Panc1 (cell line): Measurements from ENCODE around the gene LMNTD2. TPM values are rescaled to one million over a fixed set of nuclear protein-coding genes. Genes with fewer than 3 reads are reported as not detected.

Source experiments
- ATAC-seq: fragments of 200-7000 bp; cut with Tn5 transposase; 2 replicates; pipeline ENCODE4 v1.9.1; 2020; ENCODE audit warnings: mild to moderate bottlenecking, moderate library complexity
- BruUV-seq: library from RNA; stranded (reverse); fragments of 400-500 nt; replicated peaks from 2 replicates; lab custom pipeline; 2021; lab: Mats Ljungman, UMichigan
- CTCF ChIA-PET: fragments of 300-600 bp; sonication (Branson Sonifier 250); formaldehyde crosslinking; loops from one replicate; lab custom pipeline; 2022; ENCODE audit warnings: antibody characterized with exemption; lab: Charles Lee
- POLR2A ChIA-PET: fragments of 300-600 bp; sonication (Branson Sonifier 250); formaldehyde crosslinking; loops from one replicate; lab custom pipeline; 2022; ENCODE audit warnings: antibody characterized with exemption; lab: Charles Lee
- DNase-seq: peaks from one replicate; pipeline ENCODE4 v3.0.0-alpha.2; 2010; ENCODE audit warnings: low read depth, low spot score
- H3K27ac ChIP-seq: 2 replicates; pipeline ENCODE4 v1.5.1; 2011; ENCODE audit warnings: mild to moderate bottlenecking, low read length, inconsistent platforms
- H3K27me3 ChIP-seq: fragments of 200-500 bp; sonication (Bioruptor generic); 2 replicates; pipeline ENCODE4 v1.6.0; 2014; ENCODE audit warnings: low read length, inconsistent platforms; ENCODE audit not compliant: control insufficient read depth, insufficient read depth
- H3K36me3 ChIP-seq: fragments of 200-500 bp; sonication (Bioruptor generic); 2 replicates; pipeline ENCODE4 v1.5.1; 2014; ENCODE audit warnings: inconsistent platforms, mild to moderate bottlenecking, low read length, moderate library complexity; ENCODE audit not compliant: control insufficient read depth, insufficient read depth
- H3K4me1 ChIP-seq: 2 replicates; pipeline ENCODE4 v1.5.1; 2011; ENCODE audit warnings: inconsistent platforms, mild to moderate bottlenecking, low read length, moderate library complexity; ENCODE audit not compliant: control insufficient read depth, insufficient read depth
- H3K4me3 ChIP-seq, 2 experiments: 2 replicates each; pipeline ENCODE4 v1.5.1; 2011 to 2012; ENCODE audit warnings: low read depth in 2 of 2, low read length in 2 of 2, mild to moderate bottlenecking in 2 of 2, inconsistent platforms in 1 of 2, moderate library complexity in 1 of 2
- H3K9me3 ChIP-seq: fragments of 200-500 bp; sonication (Bioruptor generic); 2 replicates; pipeline ENCODE4 v1.5.1; 2014; ENCODE audit warnings: low read depth, mild to moderate bottlenecking, inconsistent platforms, low read length, moderate library complexity; ENCODE audit not compliant: control insufficient read depth, insufficient read depth
- CTCF ChIP-seq: fragments of 450-650 bp; IDR thresholded peaks from 2 replicates; pipeline ENCODE4 v1.5.1; 2017; ENCODE audit warnings: mild to moderate bottlenecking
- POLR2AphosphoS5 ChIP-seq: IDR thresholded peaks from 2 replicates; pipeline ENCODE4 v1.6.1; 2012; ENCODE audit warnings: mild to moderate bottlenecking, low read depth, low read length, moderate library complexity
- REST ChIP-seq, 2 experiments: IDR thresholded peaks; 2 replicates each; pipeline ENCODE4 v1.6.1; 2011 to 2012; ENCODE audit warnings: low read depth in 2 of 2, control low read depth in 1 of 2, low read length in 1 of 2, mild to moderate bottlenecking in 1 of 2, moderate library complexity in 1 of 2; ENCODE audit not compliant: insufficient read depth in 1 of 2
- SIN3A ChIP-seq: IDR thresholded peaks from 2 replicates; pipeline ENCODE4 v1.6.1; 2012; ENCODE audit warnings: low read depth, mild to moderate bottlenecking, low read length, moderate library complexity, borderline replicate concordance; ENCODE audit not compliant: insufficient read depth
- TCF7L2 ChIP-seq: IDR thresholded peaks from 2 replicates; pipeline ENCODE4 v1.6.1; 2011; ENCODE audit warnings: mild to moderate bottlenecking, low read depth, low read length, inconsistent platforms
- in situ Hi-C: cut with HindIII; loops from 2 replicates; pipeline ENCODE4 v1.10.0; 2016; ENCODE audit warnings: low sequenced_read_pairs, low pct_unique_long_range_greater_than_20kb
- intact Hi-C: fragments of 100-400 bp; cut with micrococcal nuclease; formaldehyde crosslinking; loops from one replicate; pipeline ENCODE4 v1.10.0; 2022; ENCODE audit not compliant: unreplicated experiment
- total RNA-seq: library from RNA; stranded (reverse); gene quantifications from one replicate; pipeline ENCODE4 v1.2.1, GENCODE V29; 2021; ENCODE audit not compliant: unreplicated experiment

LMNTD2 gene
- total RNA-seq, 1 experiment from 2014 or later = 21.8 TPM

- TF ChIP-seq SIN3A (no peak), POLR2AphosphoS5 (no peak), REST (IDR thresholded peaks at IDR 0.05; ENCODE audit: insufficient read depth in 1 of 2, low read depth in 2 of 2, low read length in 1 of 2) (no peak), TCF7L2 (no peak), CTCF (no peak)
Observed at GRCh38 chr11:605286-606129, 45.0 kb upstream of the LMNTD2 start.

GRCh38 chr11:603154-603553 lies 42.6 kb upstream of the LMNTD2 start:
- H3K27me3 ChIP-seq = no peaks in the 10 kb centered on the region
- DNase-seq (no peak), ATAC-seq (no peak)
- no peaks in the 10 kb centered on the region for H3K4me1 ChIP-seq
- CTCF ChIA-PET = interaction anchor here (0.7 kb wide), 1 partner anchor 73 kb away, joined by 3 read pairs; no protein-coding TSS in a partner anchor
- peaks cover 13% of the 10 kb centered on the region for H3K36me3 ChIP-seq
- H3K9me3 ChIP-seq = no peaks in the 10 kb centered on the region
- POLR2A ChIA-PET = no interaction called here
- TF ChIP-seq SIN3A = no peak
- TF ChIP-seq POLR2AphosphoS5 = no peak
- no peak for TF ChIP-seq CTCF
- no TSS peak for BruUV-seq
- H3K4me3 ChIP-seq = no peak overlapping the region
- H3K27ac ChIP-seq = no peak overlapping the region
- in situ Hi-C loops = no loop called here
- intact Hi-C loops = no loop called here

More at GRCh38 chr11:605286-606129, 45.0 kb upstream of the LMNTD2 start:
- no TSS peak for BruUV-seq
- ATAC-seq (no peak), DNase-seq (no peak)
- Histone ChIP-seq H3K27ac (no peak overlapping the region), H3K36me3 (peaks cover 24% of the 10 kb centered on the region), H3K4me3 (no peak overlapping the region), H3K4me1 (no peaks in the 10 kb centered on the region), H3K9me3 (no peaks in the 10 kb centered on the region), H3K27me3 (no peaks in the 10 kb centered on the region)
- CTCF ChIA-PET = no interaction called here
- POLR2A ChIA-PET = no interaction called here
- intact Hi-C loops (no loop called here), in situ Hi-C loops (no loop called here)
